ENCODE data around the gene CLPSL2. TPM values are rescaled to one million over a fixed set of nuclear protein-coding genes. Genes with fewer than 3 reads are reported as not detected.

CLPSL2 gene
- total and polyA plus RNA-seq, 12 donors: not detected

DNA sequence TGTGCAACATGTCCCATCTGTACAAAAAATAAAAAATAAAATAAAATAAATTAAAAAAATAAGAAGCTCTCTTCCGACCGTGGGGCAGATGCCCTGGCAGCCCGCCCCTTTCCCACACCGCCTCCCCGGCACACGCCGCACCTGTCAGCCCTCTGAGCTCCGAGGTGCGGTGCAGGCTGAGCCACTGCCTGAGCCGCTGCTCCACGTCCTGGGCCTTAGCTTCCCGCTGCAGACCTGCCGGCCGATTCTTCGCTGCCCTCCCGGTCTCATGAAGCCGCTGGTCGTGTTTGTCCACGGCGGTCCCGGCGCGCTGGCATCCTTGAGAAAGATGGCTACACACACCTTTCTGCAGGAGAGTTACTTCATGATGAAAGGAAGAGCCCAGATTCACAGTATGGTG is 10.7 kb upstream of the CLPSL2 start:
- Histone ChIP-seq H3K36me3 (replicated peaks in 1 of 2) (no peaks in the 10 kb centered on the region), H3K27ac (no peak overlapping the region), H3K27me3 (peaks cover 28% of the 10 kb centered on the region), H3K4me1 (replicated peaks in 1 of 2) (no peaks in the 10 kb centered on the region), H3K9me3 (replicated peaks in 1 of 3) (no peaks in the 10 kb centered on the region), H3K4me3 (no peak overlapping the region)
- DNase-seq: no peak
- WGBS, 4 donors: 52 to 90% (median 82%) methylated on average over 22 to 23 of the region's 23 CpGs
- intact Hi-C loops (cut with DNase I): no loop called here
- TF ChIP-seq CTCF (IDR thresholded peaks at IDR 0.05) (no peak), POLR2A (IDR thresholded peaks at IDR 0.05) (no peak)

GRCh38 chr6:35769211-35769610 is 7.2 kb upstream of the CLPSL2 start:
- H3K4me1 ChIP-seq (replicated peaks in 1 of 2): no peaks in the 10 kb centered on the region
- no peaks in the 10 kb centered on the region for H3K36me3 ChIP-seq (replicated peaks in 1 of 2)
- no peak for DNase-seq
- WGBS, 4 donors: 71 to 76% (median 72%) methylated on average over 4 of the region's 4 CpGs
- H3K4me3 ChIP-seq: no peak overlapping the region
- TF ChIP-seq POLR2A (IDR thresholded peaks at IDR 0.05) (no peak), CTCF (IDR thresholded peaks at IDR 0.05) (no peak)
- no peaks in the 10 kb centered on the region for H3K9me3 ChIP-seq (replicated peaks in 1 of 3)
- no peak overlapping the region for H3K27ac ChIP-seq
- peaks cover 16% of the 10 kb centered on the region for H3K27me3 ChIP-seq
- intact Hi-C loops (cut with DNase I): no loop called here

GRCh38 chr6:35771343-35771627 is 5.1 kb upstream of the CLPSL2 start:
- WGBS, 4 donors: 56 to 73% (median 71%) methylated on average over 3 to 5 of the region's 5 CpGs; no CpG with 5 or more reads in 1 of the 4 donors
- Histone ChIP-seq H3K27me3 (peaks cover 8% of the 10 kb centered on the region), H3K4me1 (replicated peaks in 1 of 2) (peaks cover 1 to 2% of the 10 kb centered on the region in 2 donors), H3K4me3 (no peak overlapping the region), H3K9me3 (replicated peaks in 1 of 3) (no peaks in the 10 kb centered on the region), H3K27ac (no peak overlapping the region), H3K36me3 (replicated peaks in 1 of 2) (no peaks in the 10 kb centered on the region)
- TF ChIP-seq POLR2A (IDR thresholded peaks at IDR 0.05) (no peak), CTCF (IDR thresholded peaks at IDR 0.05) (no peak)
- no peak for DNase-seq
- intact Hi-C loops (cut with DNase I): no loop called here

GRCh38 chr6:35774116-35774794 is 2.1 kb upstream of the CLPSL2 start:
- Histone ChIP-seq H3K27me3 (peaks cover 12% of the 10 kb centered on the region), H3K27ac (no peak overlapping the region), H3K4me3 (no peak overlapping the region), H3K9me3 (replicated peaks in 1 of 3) (no peaks in the 10 kb centered on the region), H3K4me1 (replicated peaks in 1 of 2) (peaks cover 6 to 7% of the 10 kb centered on the region in 2 donors), H3K36me3 (replicated peaks in 1 of 2) (no peaks in the 10 kb centered on the region)
- 71 to 82% (median 75%) methylated on average over 11 of the region's 11 CpGs for WGBS, 4 donors
- TF ChIP-seq POLR2A (IDR thresholded peaks at IDR 0.05): no peak
- no peak for TF ChIP-seq CTCF (IDR thresholded peaks at IDR 0.05)
- intact Hi-C loops (cut with DNase I): no loop called here
- no peak for DNase-seq

Measured in adrenal gland (tissue), 12 donors.